ENCODE results near the gene ENHO. TPM values are rescaled to one million over a fixed set of nuclear protein-coding genes. Genes with fewer than 3 reads are reported as not detected.

Gene ENHO
- total RNA-seq, 2 experiments from 2014 or later, result not detected

DNA sequence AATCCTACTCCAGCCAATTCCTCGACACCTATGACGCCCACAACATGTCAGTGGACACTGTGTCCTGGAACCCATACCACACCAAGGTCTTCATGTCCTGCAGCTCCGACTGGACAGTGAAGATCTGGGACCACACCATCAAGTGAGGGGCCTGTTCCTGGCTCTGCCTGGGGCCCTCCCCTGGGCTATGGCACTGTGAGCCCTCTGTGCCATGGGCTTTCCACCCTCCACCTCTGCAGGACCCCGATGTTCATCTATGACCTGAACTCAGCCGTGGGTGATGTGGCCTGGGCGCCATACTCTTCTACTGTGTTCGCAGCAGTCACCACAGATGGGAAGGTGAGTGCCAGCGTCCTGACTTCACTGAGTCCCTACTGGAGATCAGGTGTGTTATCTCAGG, 8.4 kb downstream of the ENHO start:
- no peaks in the 10 kb centered on the region for H3K36me3 Mint-ChIP-seq (ENCODE audit: low read depth)
- no peak for DNase-seq
- no peaks in the 10 kb centered on the region for H3K27me3 Mint-ChIP-seq
- H3K4me3 Mint-ChIP-seq, result no peak overlapping the region
- POLR2A ChIA-PET, result no interaction called here
- H3K4me1 Mint-ChIP-seq (ENCODE audit: low read depth), result no peaks in the 10 kb centered on the region
- CTCF ChIA-PET, result interaction anchor here (0.6 to 6.0 kb wide), 2 partner anchors 34 to 110 kb away, joined by 3 to 21 read pairs; no protein-coding TSS in a partner anchor
- no peaks in the 10 kb centered on the region for H3K9me3 Mint-ChIP-seq
- no peak for TF ChIP-seq CTCF (IDR thresholded peaks at IDR 0.05)
- H3K27ac Mint-ChIP-seq, result no peak overlapping the region
- intact Hi-C loops (cut with micrococcal nuclease), result no loop called here
- no peak for ATAC-seq

DNA sequence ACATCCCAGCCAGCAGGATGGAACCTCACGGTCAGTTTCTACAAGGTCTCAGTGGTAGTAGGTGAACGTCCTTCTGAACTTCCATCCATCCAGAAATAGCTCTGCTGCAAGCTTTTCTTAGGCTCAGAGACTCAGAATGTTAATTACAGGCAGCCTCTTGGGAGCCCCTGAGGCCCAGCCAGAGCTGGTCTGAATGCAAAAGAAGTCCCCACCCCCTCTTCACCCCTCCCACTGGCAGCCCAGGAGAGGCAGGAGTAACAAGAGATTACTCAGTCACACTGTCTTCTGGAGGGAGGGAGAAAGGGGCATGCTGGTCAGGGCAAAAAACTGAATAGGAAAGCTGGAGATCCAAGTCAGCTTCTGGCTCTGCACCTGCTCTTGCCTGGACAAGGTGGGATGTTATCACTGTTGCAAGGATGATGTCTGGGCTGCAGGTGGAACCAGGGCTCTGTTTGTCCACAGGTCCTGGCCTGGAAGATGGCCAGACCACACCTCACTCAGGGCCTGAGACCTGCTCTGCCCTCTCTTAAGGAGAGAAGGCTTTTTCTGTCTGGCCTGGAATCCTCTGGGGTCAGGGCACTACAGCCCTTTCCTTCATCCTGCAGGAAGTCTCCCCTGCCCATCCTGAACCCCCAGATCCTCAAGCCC, 9.1 kb downstream of the ENHO start:
- H3K4me1 Mint-ChIP-seq (ENCODE audit: low read depth), result no peaks in the 10 kb centered on the region
- H3K36me3 Mint-ChIP-seq (ENCODE audit: low read depth), result no peaks in the 10 kb centered on the region
- intact Hi-C loops (cut with micrococcal nuclease), result no loop called here
- H3K9me3 Mint-ChIP-seq, result no peaks in the 10 kb centered on the region
- ChIA-PET CTCF (interaction anchor here (0.6 to 6.0 kb wide), 4 partner anchors 13 to 110 kb away, joined by 3 to 21 read pairs (median 4); no protein-coding TSS in a partner anchor), POLR2A (no interaction called here)
- no peak for ATAC-seq
- no peak overlapping the region for H3K27ac Mint-ChIP-seq
- TF ChIP-seq CTCF (IDR thresholded peaks at IDR 0.05), result no peak
- no peak overlapping the region for H3K4me3 Mint-ChIP-seq
- DNase-seq, result no peak
- H3K27me3 Mint-ChIP-seq, result no peaks in the 10 kb centered on the region

DNA sequence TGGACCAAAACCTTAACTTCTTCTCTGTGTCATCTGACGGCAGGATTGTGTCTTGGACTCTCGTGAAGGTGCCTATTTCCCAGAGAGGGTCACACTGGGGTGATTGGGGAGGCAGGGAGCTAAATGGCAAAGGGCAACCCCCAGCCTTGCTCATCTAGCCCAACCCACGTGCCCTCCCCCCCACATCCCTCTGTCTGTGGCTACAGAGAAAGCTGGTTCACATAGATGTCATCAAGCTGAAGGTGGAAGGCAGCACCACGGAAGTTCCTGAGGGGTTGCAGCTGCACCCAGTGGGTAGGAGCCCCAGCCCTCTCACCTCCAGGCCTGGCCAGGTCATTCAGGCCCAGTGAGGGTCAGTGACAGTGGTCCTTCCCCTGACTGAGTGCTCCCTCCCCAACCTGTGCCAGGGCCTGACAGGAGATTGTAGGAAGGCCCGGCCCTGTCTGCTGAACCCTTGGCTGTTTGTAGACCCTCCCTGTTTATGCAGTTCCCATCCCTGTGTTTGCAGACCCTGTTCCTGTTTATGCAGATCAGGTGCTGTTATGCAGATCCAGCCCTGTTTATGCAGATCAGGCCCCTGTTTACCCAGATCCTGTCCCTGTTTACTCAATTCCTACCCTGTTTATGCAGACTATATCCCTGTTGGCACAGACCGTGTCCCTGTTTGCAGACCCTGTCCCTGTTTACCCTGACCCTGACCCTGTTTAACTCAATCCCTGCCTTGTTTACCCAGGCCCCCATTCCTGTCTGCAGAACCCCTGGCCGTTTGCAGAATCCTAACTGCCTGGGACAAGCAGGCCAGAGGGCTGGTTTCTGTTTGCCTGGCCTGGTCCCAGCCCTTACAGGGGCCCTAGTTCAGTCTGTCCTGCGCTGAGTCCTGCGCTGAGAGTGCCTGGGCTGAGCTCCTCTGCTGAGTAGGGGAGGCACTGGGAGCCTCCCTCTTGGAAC, 10.4 kb downstream of the ENHO start:
- POLR2A ChIA-PET, result no interaction called here
- intact Hi-C loops (cut with micrococcal nuclease), result no loop called here

DNA sequence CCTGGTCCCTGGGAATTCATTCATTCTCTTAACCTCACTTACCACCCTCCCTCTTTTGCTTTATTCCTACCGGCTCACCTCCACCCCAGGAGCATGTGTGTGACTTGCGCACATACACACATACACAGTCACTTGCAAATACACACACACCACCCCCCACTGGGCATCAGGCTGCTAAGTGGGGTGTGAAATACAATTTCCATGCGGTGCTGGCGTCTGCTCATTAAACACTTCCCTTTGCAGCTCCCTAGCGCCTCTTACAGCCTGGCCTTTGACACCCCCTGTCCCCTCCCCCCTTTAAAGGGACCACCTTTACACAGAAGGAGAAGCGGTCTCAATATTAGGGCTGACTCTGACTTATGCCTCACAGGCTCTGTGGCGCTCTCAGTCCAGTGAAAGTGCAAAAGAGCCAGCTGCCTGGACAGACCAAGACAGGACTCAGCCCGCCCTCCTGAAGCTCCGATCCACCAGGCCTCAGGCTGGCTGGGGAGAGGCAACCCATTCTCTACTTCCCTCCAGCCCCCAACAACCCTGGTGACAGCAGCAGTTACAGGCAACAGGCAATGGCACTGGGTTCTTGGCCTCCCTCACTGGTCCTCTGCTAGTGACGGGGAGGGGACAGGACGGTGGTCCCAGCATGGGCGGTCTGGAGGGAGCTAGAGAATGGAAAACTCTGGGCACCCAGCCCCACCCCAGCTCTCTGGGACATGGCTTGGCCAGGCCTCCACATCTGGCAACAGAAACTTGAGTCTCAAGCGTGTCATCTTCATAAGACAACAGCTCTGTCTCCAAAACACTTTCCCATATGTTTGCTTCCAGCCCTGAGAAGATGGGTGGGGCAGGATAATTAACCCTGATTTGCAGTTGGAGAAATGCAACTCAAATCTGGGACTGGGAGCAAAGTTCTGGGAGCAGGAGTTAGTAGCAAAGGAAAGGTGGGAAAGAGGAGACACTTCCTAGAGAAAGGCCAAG, 12.0 kb downstream of the ENHO start:
- H3K4me3 Mint-ChIP-seq, result no peak overlapping the region
- POLR2A ChIA-PET, result no interaction called here
- CTCF ChIA-PET, result interaction anchor here (1.2 to 6.0 kb wide), 5 partner anchors 9 to 107 kb away, joined by 4 to 21 read pairs (median 4); no protein-coding TSS in a partner anchor
- no peak for TF ChIP-seq CTCF (IDR thresholded peaks at IDR 0.05)
- ATAC-seq, result no peak
- H3K36me3 Mint-ChIP-seq (ENCODE audit: low read depth), result no peaks in the 10 kb centered on the region
- no peaks in the 10 kb centered on the region for H3K27me3 Mint-ChIP-seq
- intact Hi-C loops (cut with micrococcal nuclease), result no loop called here
- no peak for DNase-seq
- H3K9me3 Mint-ChIP-seq, result no peaks in the 10 kb centered on the region
- H3K4me1 Mint-ChIP-seq (ENCODE audit: low read depth), result no peaks in the 10 kb centered on the region
- H3K27ac Mint-ChIP-seq, result no peak overlapping the region

More for the DNA sequence above, 10.4 kb downstream of the ENHO start:
- peak; percentile 47 for ATAC-seq
- CTCF ChIA-PET, result interaction anchor here (1.4 to 6.0 kb wide), 3 partner anchors 79 to 108 kb away, joined by 4 to 21 read pairs (median 5); no protein-coding TSS in a partner anchor
- TF ChIP-seq CTCF (IDR thresholded peaks at IDR 0.05), result no peak
- no peaks in the 10 kb centered on the region for H3K27me3 Mint-ChIP-seq
- no peak overlapping the region for H3K4me3 Mint-ChIP-seq
- no peaks in the 10 kb centered on the region for H3K9me3 Mint-ChIP-seq
- no peak overlapping the region for H3K27ac Mint-ChIP-seq
- H3K4me1 Mint-ChIP-seq (ENCODE audit: low read depth), result no peaks in the 10 kb centered on the region
- DNase-seq, result peak; percentile 23
- H3K36me3 Mint-ChIP-seq (ENCODE audit: low read depth), result no peaks in the 10 kb centered on the region

All from activated CD8-positive, alpha-beta T cell treated with anti-CD3 and anti-CD28 coated beads for 36 hours (primary cell).